NOMO-1 treated with dmso at 0.1 percent for 144 hours (cell line): ENCODE data around the gene GLS.
"Not testable (repeated sequence)": the region's sequence is repeated elsewhere in the genome, so short reads cannot be mapped to it uniquely, and the experiment has no call there.

Source experiments
- DNase-seq: peaks from one replicate; lab custom pipeline; 2025; ENCODE audit not compliant: unreplicated experiment; lab: John Stamatoyannopoulos, UW

The GLS gene

DNA sequence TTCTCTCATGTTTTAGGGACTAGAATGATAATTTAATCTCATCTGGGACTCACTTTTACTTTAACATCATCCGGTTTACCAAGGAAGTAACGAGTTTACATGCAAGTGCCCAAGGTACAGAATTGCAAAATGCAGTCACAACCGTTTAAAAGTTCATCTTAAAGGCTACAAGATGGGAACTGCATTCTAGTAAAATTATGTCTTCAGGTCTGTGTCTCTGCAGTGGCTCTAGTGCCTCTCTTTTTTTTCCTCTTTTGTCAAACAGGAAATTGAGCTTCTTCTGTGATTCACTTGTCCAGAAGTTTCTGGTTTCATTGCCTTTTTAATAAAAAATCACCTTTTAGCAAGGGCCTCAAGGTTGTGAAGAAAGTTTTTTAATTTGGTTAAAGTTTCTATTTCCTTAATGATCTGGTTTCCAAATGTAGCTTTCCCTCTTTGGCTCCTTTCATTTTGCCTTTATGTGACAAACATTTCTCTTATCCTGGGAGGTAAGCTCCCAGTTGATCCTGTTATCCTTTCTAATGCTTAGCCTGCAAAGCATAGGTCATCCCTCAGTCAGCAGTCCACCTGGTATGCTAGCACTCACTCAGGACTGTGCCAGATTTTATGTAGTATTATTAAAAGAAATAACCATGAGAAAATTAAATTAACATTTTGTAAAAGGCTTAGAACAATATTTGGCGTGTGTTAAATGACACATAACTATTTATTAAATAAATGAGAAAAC, 2.4 kb downstream of the GLS start:
- peak; percentile 17 for DNase-seq

DNA sequence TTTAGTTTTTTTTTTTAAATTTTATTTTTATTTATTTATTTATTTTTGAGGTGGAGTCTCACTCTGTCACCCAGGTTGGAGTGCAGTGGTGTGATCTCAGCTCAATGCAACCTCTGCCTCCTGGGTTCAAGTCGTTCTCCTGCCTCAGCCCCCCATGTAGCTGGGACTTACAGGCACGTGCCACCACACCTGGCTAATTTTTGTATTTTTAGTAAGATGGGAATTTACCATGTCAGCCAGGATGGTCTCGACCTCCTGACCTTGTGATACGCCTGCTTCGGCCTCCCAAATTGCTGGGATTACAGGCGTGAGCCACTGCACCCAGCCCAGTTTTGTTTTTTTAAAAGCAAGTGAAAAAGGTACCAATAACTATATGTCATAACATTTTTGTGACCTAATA, 5.2 kb downstream of the GLS start:
- not testable (repeated sequence) for DNase-seq

DNA sequence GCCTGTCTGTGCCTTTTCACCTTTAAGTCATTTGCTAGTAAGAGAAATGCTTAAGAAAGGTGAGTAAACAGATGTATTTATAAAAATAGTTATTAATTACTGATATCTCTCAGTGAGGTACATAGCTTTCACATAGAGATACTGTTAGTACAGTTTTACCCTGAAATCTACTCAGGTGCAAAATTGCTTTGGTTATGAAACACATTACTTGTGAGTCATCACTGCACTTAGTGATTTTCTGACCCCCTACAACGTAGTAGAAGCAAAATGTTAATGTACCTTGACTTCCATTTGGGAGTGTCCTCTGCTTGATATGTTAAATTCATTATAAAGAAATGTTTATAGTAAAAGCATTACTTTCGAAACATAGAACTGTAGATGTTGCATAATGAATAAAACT, 6.5 kb downstream of the GLS start:
- no peak for DNase-seq

DNA sequence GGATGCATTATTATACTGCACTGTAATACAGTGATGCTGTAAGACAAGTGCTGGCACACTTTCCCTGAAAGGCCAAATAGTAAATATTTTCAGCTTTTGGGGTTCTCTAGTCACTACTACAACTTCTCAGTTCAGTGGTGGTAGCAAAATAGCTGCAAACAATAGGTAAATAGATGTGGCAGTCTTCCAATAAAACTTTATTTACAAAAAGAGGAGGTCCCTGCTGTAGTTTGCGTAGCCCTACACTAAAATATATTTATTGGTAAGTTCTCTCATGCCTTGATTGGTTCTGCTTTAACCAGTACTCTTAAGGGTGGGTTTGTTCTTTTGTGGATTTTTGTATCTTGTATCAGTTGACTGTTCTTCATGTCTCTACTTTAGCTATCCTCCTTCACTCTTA, 7.8 kb downstream of the GLS start:
- no peak for DNase-seq

DNA sequence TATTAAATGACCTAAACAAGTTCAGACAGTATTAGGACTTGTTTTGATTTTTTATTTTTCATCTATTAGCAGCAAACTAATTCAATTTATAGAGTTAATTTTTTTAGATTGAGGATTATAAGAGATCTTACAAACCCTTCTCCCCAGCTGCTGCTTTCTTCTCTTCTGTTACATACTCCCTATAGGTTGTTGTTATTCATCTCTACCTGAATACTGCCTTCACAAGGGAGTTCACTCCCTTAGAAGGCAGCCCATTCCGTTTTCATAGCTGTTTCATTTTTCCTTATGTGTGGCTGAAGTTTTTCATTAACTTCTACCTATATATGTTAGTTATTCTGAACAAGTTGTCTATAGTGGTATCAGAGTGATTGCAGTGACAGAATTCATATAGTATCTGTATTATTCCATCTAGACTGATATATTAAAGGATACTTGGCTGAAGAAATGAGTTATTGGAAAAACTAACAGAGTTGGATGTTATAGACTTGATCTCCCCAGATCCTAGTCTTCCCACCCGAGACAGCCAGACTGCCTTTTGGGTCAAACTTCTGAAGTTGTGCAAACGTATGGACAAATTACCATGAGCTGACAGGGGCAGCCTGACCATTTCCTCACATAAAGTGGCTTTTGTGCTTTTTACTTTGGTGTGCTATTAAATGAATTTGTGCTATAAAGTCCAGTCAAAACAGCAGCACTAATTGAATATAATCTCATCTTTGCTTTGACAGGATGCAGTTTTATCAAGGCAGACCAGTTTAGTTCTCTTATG, 8.7 kb downstream of the GLS start:
- no peak for DNase-seq

DNA sequence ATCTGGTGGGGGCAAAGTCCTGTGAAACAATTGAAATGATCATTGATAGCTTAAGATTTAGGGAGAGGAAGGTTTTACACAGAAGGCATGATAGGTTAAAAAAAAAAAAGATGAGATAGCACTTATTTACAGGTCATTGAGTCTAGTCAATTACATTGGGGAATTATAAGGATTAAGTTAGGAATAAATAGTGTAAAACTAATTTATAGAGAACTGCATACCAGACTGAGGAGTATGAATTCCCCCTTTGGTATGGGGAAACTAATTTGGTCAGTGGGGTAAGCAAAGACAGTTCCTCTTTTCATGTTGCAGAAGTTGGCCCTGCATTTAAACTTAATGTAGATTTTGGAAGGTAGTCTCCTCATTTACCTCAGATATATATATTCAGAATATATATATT, 10.8 kb downstream of the GLS start:
- DNase-seq, result peak; percentile 57

DNA sequence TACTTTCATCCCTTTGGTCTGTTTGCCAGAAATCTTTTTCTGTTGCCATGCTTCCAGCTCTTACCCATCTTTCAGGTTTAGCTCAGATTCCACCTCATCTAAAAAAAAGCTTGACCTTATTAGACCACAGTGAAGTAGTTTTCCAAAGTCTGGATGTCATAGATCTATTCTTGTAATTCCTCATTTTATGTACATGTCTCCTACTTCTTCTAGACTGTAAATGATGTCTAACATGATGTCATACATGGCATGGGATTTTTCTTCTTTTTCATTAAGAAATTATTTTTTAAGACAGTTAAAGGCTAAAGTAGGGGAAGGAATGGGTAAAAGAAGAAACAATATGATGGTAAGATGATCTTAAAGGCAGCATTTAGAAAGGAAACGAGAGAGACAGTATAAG, 11.3 kb downstream of the GLS start:
- DNase-seq, result no peak

DNA sequence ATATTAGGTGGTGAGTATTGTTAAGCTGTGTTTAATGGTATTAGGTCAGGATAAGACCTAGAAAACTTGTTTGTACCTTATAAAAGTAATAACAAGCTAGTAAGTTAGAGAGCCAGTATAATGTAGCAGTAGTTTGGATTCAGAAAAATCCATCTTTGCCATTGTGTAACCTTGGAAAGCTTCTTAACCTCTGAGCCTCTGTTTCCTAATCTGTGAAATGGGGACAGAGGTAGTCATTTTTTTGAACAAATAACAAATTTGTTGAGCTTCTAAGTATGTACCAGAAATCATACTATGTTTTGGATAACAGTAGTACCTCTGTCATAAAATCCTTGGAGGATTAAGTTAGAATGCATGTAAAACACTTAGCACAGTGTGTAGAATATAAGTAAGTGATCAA, 12.5 kb downstream of the GLS start:
- no peak for DNase-seq

DNA sequence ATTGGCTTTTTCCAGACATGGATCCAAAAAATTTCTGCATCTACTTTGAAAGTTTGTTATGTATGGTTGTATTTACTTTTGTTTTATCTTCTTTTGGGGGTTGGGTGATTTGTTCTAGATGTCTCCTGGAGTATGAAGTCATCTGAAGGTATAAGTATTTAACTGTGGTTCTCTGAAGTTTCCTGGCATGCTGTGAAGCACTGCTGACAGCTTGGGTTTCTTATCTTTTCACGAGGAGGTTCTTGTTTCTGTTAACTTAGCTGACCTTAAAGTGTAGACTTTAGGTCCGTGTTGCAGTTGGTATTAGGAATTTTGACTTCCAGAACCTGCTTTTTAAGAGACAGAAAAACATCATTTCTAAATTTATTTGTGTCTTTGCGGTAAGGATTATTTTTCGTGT, 15.9 kb downstream of the GLS start:
- no peak for DNase-seq

DNA sequence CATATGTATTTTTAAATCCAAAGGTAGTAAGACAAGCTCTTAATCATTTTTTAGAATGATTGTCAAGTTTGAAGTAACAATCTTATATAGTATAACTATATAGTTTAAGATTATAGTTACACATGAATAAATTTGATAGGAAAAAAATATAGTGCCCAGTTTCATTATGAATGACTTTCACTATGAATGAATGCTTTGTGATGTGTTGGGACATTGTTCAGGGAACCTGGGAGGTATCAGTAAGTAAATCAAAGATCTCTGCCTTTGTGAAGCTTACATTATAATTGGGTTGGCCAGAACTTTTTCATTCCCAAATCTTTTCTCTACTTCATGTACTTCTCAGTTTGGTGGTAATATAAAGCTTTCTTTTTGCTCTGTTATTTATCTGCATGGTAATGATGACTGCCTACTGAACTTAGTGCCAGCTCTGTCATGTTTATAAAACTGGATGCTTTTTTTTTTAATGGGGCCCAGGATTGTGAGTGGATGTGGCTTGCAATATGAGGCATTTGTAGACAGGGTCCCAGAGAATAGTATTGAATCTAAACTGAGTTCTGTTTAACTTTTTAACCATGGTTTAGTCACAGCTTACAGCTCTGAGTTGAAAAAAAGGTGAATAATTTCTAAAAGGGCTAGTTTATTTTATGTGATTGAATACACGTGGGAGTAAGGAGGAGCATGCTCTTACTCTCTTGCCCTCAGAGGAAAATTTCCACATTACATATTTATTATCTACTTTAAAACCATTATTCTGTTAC, 23.3 kb downstream of the GLS start:
- no peak for DNase-seq

DNA sequence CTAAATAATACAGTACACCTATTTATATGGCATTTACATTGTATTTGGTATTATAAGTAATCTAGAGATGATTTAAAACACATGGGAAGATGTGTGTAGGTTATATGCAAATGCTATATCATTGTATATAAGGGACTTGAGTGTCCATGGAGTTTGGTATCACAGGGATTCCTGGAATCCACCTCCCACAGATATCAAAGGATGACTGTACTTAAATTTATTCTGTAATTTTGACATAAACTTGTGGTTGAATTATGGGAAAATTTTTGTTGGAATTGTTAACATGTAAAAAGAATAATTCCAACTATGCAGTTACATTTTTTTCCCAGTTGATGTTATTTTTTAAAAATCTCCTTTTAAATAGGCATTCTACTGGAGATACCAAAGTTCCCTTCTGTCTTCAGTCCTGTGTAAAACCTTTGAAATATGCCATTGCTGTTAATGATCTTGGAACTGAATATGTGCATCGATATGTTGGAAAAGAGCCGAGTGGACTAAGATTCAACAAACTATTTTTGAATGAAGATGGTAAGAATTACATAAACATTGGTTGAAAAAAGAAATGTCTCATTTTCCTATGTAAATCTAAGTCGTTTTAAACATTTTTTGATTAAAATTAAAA, 24.1 kb downstream of the GLS start:
- no peak for DNase-seq

DNA sequence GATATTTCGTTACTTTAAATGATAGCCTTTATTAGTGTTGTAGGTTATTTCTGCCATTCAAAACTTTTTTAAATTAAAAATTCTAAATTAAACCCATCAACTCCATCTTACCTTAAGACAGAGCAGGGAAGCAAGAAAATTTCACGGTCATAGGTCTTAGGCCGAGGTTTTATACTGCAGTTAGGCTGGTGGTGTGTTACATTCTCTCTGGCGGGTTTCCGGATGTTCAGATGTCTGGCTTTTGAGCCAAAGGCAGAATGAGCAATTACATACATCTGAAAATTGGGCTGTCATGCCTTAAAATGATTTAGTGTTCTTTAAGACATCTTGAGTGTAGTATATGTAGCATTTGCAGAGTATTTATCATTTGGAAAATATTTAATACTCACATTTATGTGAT, 27.9 kb downstream of the GLS start:
- no peak for DNase-seq

DNA sequence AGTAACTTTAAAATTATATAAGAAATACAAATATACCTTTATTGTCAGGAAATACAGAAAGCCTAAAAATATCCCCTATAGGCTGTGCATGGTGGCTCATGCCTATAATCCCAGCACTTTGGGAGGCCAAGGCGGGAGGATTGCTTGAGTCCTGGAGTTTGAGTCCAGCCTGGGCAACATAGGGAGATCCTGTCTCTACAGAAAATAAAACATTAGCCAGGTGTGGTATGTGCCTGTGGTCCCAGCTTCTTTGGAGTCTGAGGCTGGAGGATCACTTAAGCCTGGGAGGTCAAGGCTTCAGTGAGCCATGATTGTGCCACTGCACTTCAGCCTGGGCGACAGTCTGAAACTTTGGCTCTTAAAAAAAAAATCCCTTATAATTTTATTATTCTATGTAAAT, 29.1 kb downstream of the GLS start:
- DNase-seq, result no peak

DNA sequence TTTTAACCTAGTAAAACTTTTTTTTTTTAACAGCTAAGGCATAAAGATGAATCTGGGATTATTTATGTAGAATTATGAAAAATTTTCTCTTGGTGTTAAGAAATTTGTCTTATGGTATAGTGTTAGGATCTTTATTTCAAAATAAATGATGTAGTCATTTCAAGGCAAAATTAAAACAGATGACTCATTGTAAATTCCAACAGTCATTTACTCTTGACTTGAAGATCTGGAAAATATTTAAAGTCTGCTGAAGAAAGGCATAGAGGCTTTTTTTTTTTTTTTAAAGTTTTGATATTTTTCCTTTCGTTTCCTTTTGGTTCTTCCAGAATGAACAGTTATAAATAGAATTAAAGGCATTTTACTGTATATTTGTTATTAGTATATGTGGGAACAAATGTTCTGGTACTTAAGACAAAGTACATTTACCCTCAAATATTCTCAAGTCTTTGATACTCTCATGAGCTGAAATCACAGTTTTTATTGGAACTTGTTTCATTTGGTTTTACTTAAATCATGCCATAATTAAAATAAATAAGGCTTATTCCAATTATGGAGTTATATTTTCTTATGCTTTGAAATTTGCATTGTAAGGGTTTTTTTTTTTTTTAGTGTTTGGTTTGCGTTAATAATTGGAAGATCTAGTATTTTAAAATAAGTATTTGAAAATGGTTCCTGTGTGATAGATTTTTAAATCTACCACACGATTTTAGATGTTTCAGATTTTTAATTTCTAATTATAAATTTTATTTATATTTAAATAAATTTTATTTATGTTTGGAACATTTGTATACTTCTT, 29.9 kb downstream of the GLS start:
- no peak for DNase-seq

DNA sequence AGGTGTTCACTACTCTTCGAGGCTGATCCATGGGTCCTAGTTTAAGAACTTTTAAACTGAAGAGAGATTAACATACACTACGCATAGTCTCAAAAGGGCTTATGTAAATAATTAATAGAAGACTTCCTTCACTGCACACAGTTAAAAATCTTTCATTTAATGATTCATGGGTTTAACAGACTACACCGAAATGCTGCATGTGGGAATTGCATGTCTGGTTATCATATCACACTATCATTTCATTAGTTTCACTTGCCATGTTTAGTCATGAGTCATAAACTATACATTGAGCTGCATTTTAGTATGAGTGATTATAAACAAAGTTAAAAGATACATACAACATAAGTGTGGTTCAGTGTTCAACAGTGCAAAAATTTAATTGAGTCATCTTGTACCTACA, 31.2 kb downstream of the GLS start:
- no peak for DNase-seq

DNA sequence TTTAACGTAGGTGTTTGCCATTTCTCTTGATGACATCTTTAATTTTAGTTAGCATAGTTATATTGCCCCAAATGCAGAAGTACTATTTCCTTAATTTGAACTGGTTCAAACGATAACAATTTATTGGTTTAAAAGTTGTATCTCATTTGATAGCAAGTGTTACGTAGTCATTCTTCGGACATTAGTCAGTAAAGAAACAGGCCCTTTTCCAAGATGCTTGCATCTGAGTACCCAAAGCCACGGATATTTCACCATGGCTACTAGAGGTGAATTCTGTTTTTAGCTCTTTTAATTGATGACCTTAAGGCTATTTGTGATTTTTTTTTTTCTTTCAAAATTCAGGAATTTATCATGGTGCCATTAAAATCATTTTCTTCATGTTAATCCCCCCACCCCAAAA, 32.1 kb downstream of the GLS start:
- no peak for DNase-seq

DNA sequence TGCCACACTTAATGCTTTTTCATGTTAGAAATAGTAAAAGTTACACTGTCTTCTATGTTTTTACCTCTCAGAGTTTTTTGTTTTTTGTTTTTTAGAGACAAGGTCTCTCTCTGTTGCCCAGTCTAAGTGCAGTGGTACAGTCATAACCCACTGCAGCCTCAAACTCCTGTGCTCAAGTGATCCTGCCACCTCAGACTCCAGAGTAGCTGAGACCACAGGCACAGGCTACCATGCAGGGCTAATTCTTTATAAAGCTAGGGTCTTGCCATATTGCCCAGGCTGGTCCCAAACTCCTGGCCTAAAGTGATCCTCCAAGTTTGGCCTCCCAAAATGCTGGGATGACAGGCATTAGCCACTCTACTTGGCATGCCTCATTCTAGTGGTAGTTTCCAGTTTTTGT, 33.1 kb downstream of the GLS start:
- DNase-seq, result no peak

DNA sequence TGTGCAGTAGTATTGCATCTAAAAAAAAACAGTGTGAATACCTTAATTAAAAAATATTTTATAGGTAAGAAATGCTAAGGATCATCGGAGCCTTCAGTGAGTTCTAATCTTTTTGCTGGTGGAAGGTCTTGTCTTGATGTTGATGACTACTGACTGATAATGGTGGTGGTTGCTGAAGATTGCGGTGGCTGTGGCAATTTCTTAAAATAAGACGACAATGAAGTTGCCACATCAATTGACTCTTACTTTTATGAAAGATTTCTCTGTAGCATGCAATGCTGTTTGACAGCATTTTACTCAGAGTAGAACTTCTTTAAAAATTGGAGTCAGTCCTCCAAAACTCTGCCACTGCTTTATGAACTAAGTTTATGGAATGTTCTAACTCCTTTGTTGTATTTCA, 36.2 kb downstream of the GLS start:
- no peak for DNase-seq

DNA sequence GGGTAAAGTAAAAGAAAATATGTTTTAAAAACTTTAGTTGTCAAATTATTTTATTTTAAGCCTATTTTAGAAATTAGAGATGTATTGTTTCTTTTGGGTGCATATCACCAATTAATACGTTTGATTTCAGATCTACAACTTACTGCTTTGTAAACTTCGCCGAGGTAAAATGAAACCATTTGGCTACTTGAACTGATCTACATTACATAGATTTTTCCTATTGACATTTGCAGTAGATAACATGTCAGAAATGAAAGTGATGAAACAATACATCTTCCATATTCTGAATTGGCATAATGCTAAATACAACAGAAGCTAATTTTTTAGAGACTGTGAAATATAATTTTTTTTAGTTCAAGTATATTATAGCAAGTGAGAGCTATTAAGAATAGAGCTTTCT, 39.5 kb downstream of the GLS start:
- DNase-seq, result no peak

DNA sequence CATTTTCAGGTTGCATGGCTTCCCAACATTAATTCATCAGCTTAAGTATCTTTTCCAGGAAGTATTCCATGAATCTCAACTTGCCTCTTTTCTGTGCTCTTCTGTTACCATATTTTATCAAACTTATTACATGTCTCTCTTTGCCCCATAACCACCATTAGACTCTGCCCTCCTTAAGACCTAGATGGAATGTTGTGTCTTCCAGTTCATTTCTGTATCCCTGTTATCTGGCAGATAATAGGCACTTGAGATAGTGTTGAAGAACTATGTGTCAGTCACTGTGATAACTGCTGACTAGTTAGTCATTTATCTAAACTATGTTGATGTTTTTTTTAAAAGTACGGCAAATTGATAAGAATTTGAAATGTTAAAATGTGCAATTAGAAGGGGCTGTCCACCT, 41.8 kb downstream of the GLS start:
- no peak for DNase-seq

DNA sequence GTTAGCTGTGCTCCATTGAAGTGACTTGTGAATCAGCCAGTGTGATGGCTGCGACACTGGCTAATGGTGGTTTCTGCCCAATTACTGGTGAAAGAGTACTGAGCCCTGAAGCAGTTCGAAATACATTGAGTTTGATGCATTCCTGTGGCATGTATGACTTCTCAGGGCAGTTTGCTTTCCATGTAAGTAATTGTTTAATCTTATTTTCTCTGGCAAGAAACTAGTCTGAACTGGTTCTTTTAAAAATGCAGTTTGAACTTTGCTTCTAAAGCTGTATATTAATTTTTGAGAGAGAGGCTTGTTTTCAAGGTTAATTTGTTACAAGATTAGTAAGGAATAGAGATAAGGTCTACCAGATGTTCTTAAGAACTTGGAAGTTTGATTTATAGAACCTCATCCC, 46.7 kb downstream of the GLS start:
- no peak for DNase-seq
